Kidney (tissue), 14 donors: ENCODE results near the gene PAFAH1B2. TPM values are rescaled to one million over a fixed set of nuclear protein-coding genes. Genes with fewer than 3 reads are reported as not detected.

Source experiments
- DNase-seq, 5 donors: peaks; one replicate each; pipeline ENCODE4 v3.0.0-alpha.2; 2013 to 2020
- FAIRE-seq: peaks from 2 replicates; lab custom pipeline; 2012; peaks lifted over from hg19 to GRCh38; lab: Jason Lieb, UNC
- H3K27ac ChIP-seq, 2 donors: one replicate each; pipeline ENCODE4 v1.7.0; 2013; ENCODE audit warnings: low read depth in 2 of 2, low read length in 2 of 2, inconsistent platforms in 1 of 2
- H3K27me3 ChIP-seq: one replicate; pipeline ENCODE4 v1.7.1; 2013; ENCODE audit warnings: low read length, inconsistent platforms; ENCODE audit not compliant: control insufficient read depth, insufficient read depth
- H3K36me3 ChIP-seq, 3 donors: one replicate each; pipeline versions ENCODE4 v1.7.0 to v1.7.1; 2013; ENCODE audit warnings: low read length in 3 of 3, control low read depth in 1 of 3, inconsistent platforms in 1 of 3; ENCODE audit not compliant: insufficient read depth in 3 of 3, control insufficient read depth in 2 of 3
- H3K4me1 ChIP-seq, 3 donors: one replicate each; pipeline versions ENCODE4 v1.7.0 to v1.7.1; 2013; ENCODE audit warnings: low read length in 3 of 3, inconsistent platforms in 1 of 3, low read depth in 1 of 3; ENCODE audit not compliant: control insufficient read depth in 2 of 3, insufficient read depth in 2 of 3
- H3K4me3 ChIP-seq, 3 donors: one replicate each; pipeline versions ENCODE4 v1.7.0 to v1.8.1; 2013; ENCODE audit warnings: low read length in 3 of 3, control low read depth in 1 of 3, inconsistent platforms in 1 of 3
- H3K9ac ChIP-seq, 3 donors: one replicate each; pipeline versions ENCODE4 v1.7.0 to v1.7.1; 2013; ENCODE audit warnings: low read length in 3 of 3, control low read depth in 1 of 3, inconsistent platforms in 1 of 3
- H3K9me3 ChIP-seq, 3 donors: one replicate each; pipeline versions ENCODE4 v1.7.0 to v1.7.1; 2013; ENCODE audit warnings: low read length in 3 of 3, control low read depth in 1 of 3, inconsistent platforms in 1 of 3; ENCODE audit not compliant: control insufficient read depth in 2 of 3, insufficient read depth in 1 of 3
- intact Hi-C: fragments of 100-400 bp; cut with DNase I; formaldehyde crosslinking; loops from one replicate; pipeline ENCODE4 v1.11.1; 2022
- polyA plus RNA-seq: library from polyadenylated mRNA; stranded (reverse); fragments of 350-450 nt; fragmentation: Illumina TruSeq; extraction: RNeasy Lipid Tissue Mini Kit (QIAGEN cat#74804); gene quantifications from one replicate; pipeline ENCODE4 v1.2.3, GENCODE V29; 2014; ENCODE audit warnings: low read depth, low replicate concordance; ENCODE audit not compliant: insufficient read depth
- total RNA-seq: library from RNA; stranded (reverse); fragmentation: NEBNext Ultra II Directional; extraction: Animal tissue kit (Norgen Biotek cat#: 25700); gene quantifications from one replicate; pipeline ENCODE4 v1.2.1, GENCODE V29; 2021
- TF ChIP-seq, protein P1 (sequence below): IDR thresholded peaks from 3 replicates; pipeline ENCODE4 v1.5.1; 2012; ENCODE audit warnings: mild to moderate bottlenecking, moderate library complexity, borderline replicate concordance; ENCODE audit not compliant: insufficient read depth; ENCODE audit errors: extremely low read depth
- donor health status: control.
- donor health status: control.
- donor health status: control.
- donor health status: control.
- donor health status: control.
- donor health status: DM: yes; HTN: yes; CAD: no.
- donor health status: Normal renal cell carcinoma (clear cell type).

PAFAH1B2 gene
- total and polyA plus RNA-seq, 2 donors from 2014 or later = 29.4 to 90.2 TPM

DNA sequence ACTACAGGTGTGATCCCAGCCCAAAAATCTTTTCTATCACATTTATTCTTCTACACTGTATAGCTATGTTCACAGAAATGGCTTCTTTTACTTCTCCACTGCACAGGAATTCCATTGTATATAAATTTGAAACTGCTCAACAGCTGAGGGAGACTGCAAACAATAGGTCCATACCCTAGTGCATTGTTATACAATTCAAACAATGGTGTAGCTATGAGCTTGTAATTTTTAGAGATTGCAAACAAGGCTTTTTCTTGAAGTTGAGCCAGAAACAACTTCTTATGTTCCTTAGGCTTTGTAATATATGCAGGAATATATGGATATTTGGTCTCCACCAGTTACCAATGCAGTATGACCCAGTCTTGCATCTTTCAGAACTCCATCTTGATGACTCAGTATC is 26.4 kb upstream of the PAFAH1B2 start:
- TF ChIP-seq, protein P1, sequence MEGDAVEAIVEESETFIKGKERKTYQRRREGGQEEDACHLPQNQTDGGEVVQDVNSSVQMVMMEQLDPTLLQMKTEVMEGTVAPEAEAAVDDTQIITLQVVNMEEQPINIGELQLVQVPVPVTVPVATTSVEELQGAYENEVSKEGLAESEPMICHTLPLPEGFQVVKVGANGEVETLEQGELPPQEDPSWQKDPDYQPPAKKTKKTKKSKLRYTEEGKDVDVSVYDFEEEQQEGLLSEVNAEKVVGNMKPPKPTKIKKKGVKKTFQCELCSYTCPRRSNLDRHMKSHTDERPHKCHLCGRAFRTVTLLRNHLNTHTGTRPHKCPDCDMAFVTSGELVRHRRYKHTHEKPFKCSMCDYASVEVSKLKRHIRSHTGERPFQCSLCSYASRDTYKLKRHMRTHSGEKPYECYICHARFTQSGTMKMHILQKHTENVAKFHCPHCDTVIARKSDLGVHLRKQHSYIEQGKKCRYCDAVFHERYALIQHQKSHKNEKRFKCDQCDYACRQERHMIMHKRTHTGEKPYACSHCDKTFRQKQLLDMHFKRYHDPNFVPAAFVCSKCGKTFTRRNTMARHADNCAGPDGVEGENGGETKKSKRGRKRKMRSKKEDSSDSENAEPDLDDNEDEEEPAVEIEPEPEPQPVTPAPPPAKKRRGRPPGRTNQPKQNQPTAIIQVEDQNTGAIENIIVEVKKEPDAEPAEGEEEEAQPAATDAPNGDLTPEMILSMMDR = no peak
- Histone ChIP-seq H3K36me3 (no peaks in the 10 kb centered on the region), H3K9ac (no peak overlapping the region), H3K27me3 (no peaks in the 10 kb centered on the region), H3K9me3 (no peaks in the 10 kb centered on the region), H3K4me1 (no peaks in the 10 kb centered on the region), H3K4me3 (no peak overlapping the region), H3K27ac (no peak overlapping the region)
- DNase-seq = no peak
- intact Hi-C loops = no loop called here
- FAIRE-seq = no peak

DNA sequence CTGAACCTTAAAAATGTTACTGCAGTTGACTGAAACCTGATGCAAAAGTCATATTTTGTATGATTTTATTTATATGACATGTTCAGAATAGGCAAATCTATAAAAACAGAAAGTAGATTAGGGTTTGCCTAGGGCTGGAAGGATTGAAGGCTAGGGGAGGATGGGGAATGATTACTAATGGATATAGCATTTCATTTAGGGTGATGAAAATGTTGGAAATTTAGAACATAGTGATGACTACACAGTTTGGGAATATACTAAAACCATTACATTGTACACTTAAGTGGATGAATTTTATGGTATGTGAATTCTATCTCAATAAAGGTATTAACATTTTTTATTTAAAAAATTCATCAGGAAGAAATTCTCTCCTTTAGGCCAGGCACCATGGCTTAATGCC is 22.9 kb upstream of the PAFAH1B2 start:
- Histone ChIP-seq H3K9ac (no peak overlapping the region), H3K27me3 (no peaks in the 10 kb centered on the region), H3K9me3 (no peaks in the 10 kb centered on the region), H3K4me3 (no peak overlapping the region), H3K27ac (no peak overlapping the region), H3K4me1 (no peaks in the 10 kb centered on the region), H3K36me3 (no peaks in the 10 kb centered on the region)
- no peak for FAIRE-seq
- no peak for DNase-seq
- TF ChIP-seq, protein P1 = no peak
- intact Hi-C loops = no loop called here

DNA sequence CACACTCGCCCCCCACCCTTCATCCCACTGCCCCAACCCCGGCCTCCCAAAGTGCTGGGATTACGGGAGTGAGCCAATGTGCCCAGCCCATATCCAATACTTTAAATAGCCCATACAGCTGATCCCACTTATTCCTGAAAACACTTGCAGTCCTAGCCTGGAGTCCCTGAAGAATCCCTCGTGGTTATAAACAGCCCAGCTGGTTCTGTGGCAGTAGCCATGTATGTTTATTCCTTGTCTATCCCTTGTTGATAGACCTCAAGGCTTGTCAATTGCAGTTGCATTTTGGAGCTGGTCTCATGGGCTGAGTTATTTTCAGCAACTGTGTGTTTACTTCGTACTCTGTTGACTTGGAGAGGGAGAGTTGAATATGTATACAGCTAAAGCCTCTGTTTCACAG is 21.5 kb upstream of the PAFAH1B2 start:
- H3K27ac ChIP-seq = no peak overlapping the region
- no peaks in the 10 kb centered on the region for H3K36me3 ChIP-seq
- no peaks in the 10 kb centered on the region for H3K27me3 ChIP-seq
- FAIRE-seq (no peak), DNase-seq (no peak)
- no peaks in the 10 kb centered on the region for H3K4me1 ChIP-seq
- no peak overlapping the region for H3K4me3 ChIP-seq
- TF ChIP-seq, protein P1 = no peak
- no peak overlapping the region for H3K9ac ChIP-seq
- intact Hi-C loops = no loop called here
- H3K9me3 ChIP-seq = no peaks in the 10 kb centered on the region
